GM10266 (cell line): ENCODE data around the gene IGDCC3.

Source experiments
- DNase-seq: peaks from one replicate; pipeline ENCODE4 v3.0.0; 2012; ENCODE audit errors: extremely low spot score
- TF ChIP-seq, protein P1 (sequence below): IDR thresholded peaks from 2 replicates; pipeline ENCODE4 v1.5.1; 2012; ENCODE audit warnings: mild to moderate bottlenecking, low read depth; ENCODE audit not compliant: control insufficient read depth, insufficient read depth; ENCODE audit errors: missing control alignments

Gene IGDCC3

DNA sequence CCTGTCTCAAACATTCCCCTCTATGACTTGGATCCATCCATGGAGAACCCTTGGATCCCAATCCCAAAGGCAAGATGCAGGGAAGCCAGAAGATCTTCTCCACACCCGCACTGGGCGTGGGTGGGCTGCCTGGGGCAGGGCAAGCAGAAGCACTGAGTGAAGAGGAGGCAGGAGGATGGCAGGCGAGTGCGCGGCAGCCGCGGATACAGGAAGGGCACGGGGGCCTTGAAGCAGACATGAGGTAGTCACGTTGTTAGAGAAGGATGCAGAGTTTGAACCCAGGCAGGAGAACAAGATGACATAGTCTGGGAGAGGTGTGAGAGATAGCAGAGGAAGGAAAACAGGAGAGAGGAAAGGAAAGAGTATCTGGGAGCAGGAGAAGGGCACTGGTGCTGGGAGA lies 5.1 kb upstream of the IGDCC3 start:
- TF ChIP-seq, protein P1, sequence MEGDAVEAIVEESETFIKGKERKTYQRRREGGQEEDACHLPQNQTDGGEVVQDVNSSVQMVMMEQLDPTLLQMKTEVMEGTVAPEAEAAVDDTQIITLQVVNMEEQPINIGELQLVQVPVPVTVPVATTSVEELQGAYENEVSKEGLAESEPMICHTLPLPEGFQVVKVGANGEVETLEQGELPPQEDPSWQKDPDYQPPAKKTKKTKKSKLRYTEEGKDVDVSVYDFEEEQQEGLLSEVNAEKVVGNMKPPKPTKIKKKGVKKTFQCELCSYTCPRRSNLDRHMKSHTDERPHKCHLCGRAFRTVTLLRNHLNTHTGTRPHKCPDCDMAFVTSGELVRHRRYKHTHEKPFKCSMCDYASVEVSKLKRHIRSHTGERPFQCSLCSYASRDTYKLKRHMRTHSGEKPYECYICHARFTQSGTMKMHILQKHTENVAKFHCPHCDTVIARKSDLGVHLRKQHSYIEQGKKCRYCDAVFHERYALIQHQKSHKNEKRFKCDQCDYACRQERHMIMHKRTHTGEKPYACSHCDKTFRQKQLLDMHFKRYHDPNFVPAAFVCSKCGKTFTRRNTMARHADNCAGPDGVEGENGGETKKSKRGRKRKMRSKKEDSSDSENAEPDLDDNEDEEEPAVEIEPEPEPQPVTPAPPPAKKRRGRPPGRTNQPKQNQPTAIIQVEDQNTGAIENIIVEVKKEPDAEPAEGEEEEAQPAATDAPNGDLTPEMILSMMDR, result no peak
- DNase-seq, result no peak

GRCh38 chr15:65382146-65382491 lies 4.3 kb upstream of the IGDCC3 start:
- DNase-seq, result no peak
- TF ChIP-seq, protein P1, result no peak

DNA sequence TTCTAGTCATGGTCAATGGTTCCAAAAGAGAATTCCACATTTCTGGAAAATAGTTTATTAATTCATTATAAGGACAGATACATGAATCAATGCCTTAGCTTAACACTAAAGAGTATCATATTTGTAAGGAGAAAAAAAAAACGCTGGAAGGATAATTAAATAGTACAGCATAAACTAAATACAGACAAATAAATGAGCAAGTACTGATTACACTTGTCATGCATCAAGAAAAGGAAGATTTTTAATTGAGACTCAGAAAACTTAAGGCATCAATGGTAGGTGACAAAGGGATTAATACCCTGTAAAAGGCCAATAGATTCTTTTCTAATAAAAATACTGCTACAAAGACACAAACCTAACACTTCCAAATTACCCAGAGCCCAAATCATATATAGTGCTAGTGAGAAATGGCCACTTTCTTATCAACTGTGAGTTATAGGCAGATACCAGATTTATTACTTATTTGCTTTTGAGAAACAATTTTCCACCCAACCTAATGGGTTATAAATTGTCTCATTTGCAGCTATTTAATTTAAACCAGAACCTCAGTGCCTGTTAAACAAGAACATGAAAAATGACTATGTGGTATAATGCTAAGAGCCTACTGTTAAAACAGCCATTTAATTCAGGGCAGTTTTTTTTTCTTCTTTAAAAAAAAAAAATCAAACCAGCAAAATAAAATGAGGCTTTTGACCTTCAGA lies 3.8 kb upstream of the IGDCC3 start:
- DNase-seq, result no peak
- TF ChIP-seq, protein P1, result no peak

DNA sequence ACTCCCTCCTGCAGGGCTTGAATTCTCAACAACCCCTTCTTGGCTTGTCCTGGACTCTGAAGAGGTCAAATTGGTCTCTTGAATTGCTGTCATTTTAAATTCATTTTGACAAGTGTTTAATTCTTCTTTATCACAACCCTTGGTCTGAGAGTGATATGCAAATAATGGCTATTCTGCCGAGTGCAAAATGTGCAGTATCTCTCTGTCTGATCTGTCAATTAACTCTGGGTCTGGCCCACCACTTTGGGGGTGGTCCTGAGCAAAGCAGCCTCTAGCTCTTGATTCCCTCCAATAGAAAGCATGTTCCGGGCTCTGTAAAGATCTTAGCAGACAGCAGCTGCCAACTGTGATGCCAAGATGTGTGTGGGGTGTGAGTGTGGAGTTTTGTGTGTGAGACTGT lies 2.2 kb upstream of the IGDCC3 start:
- no peak for DNase-seq
- TF ChIP-seq, protein P1, result no peak

DNA sequence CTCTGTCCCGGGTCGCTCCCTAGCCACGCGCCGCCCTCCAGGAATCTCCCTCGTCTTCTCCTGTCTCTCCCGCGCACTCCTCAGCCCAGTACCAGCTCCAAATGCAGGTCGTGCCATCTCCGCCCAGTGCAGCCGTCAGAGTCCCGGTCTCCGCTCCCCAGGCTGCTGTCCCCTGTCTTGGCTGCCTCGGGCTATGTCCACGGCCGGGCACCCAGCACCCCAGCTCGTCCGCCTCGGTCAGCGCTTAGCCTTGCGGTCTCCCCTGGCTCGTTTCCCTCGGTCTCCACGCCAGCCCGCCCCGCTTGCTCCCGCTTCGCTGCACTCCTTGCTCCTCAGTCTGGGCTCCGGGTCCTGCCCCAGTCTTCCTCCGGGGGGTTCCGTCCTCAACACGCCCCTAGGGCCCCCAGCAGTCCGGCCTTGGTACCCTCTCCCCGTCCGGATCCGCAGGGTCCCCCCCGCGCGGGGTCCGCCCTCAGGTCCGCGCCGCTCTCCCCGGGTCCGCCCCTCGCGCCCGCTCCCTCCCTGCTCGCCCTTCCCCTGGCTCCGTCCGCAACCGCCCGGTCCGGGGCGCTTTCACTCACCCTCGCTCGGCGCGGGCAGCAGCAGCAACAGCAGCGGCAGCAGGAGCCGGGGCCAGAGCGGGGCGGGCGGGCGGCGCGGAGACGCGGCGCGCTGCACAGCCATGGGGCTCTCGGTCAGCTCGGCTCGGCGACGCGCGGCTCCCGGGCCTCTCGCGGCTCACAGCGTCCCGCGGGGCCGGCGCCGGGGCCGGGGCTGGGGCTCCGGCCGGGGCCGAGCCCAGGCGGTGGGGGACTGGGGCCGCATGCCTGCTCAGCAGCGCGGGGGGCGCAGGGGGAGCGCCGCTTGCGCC lies 462 bp downstream of the IGDCC3 start:
- TF ChIP-seq, protein P1, result no peak
- DNase-seq, result no peak

DNA sequence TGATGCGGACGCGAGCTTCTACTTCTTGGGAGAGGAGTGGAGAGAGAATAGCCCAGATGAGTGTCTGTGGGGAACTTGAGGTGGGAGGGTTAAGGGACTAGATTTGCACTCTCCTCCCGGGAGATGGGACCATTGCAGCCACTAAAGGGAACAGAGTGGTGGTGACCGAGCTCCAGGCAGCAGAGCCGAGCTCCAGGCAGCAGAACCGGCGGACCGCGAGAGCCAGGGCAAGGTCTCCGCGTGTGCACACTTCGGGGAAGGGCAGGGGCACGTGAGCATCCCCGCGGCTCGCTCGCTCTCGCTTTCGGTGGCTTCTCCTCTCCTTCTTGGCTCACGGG lies 1.1 kb downstream of the IGDCC3 start:
- TF ChIP-seq, protein P1, result no peak
- DNase-seq, result no peak

GRCh38 chr15:65375871-65376607 lies 1.8 kb downstream of the IGDCC3 start:
- DNase-seq, result no peak
- TF ChIP-seq, protein P1, result no peak
